Peyer's patch (tissue), 4 donors: ENCODE results near the gene SFTPA2. TPM values are rescaled to one million over a fixed set of nuclear protein-coding genes. Genes with fewer than 3 reads are reported as not detected.
"Not testable (repeated sequence)": the region's sequence is repeated elsewhere in the genome, so short reads cannot be mapped to it uniquely, and the experiment has no call there.

Source experiments
- DNase-seq, 3 donors: peaks; one replicate each; pipeline ENCODE4 v3.0.0-alpha.2; 2017 to 2019
- H3K27ac ChIP-seq, 4 donors: fragments of 200-600 bp; sonication (generic); one replicate each; pipeline ENCODE4 v1.5.1; 2016 to 2019
- H3K27me3 ChIP-seq, 2 donors: fragments of 200-600 bp; sonication (generic); one replicate each; pipeline ENCODE4 v1.5.1; 2019
- H3K36me3 ChIP-seq, 3 donors: fragments of 200-600 bp; sonication (generic); one replicate each; pipeline ENCODE4 v1.5.1; 2016 to 2019
- H3K4me1 ChIP-seq, 4 donors: fragments of 200-600 bp; sonication (generic); one replicate each; pipeline ENCODE4 v1.5.1; 2016 to 2019
- H3K4me3 ChIP-seq, 4 donors: fragments of 200-600 bp; sonication (generic); 1 replicate in 3 of 4; 2 replicates in 1 of 4; pipeline ENCODE4 v1.5.1; 2016 to 2019; ENCODE audit warnings: mild to moderate bottlenecking in 1 of 4
- H3K9me3 ChIP-seq, 4 donors: fragments of 200-600 bp; sonication (generic); one replicate each; pipeline ENCODE4 v1.5.1; 2016 to 2019; ENCODE audit warnings: mild to moderate bottlenecking in 1 of 4
- CTCF ChIP-seq, 6 experiments: fragments of 450-650 bp in 4 of 6; fragments of 200-600 bp in 2 of 6; sonication (generic) in 1 of 6; IDR thresholded peaks; one replicate each; pipeline ENCODE4 v1.5.1; 2017 to 2019; ENCODE audit warnings: antibody characterized with exemption in 6 of 6, mild to moderate bottlenecking in 3 of 6, moderate library complexity in 1 of 6
- POLR2A ChIP-seq, 2 donors: fragments of 450-650 bp; IDR thresholded peaks; one replicate each; pipeline ENCODE4 v1.5.1; 2017; ENCODE audit warnings: antibody characterized with exemption in 2 of 2, mild to moderate bottlenecking in 2 of 2, moderate library complexity in 2 of 2
- total RNA-seq, 4 donors: library from RNA; depleted of rRNA; stranded (reverse); fragments of >200 nt; gene quantifications; one replicate each; pipeline ENCODE4 v1.1.0, GENCODE V29; 2016

SFTPA2 gene
- total RNA-seq, 4 donors from 2014 or later, result not detected

GRCh38 chr10:79601939-79602338, 41.7 kb upstream of the SFTPA2 start:
- H3K9me3 ChIP-seq, result peaks cover 0 to 3% (median 0%) of the 10 kb centered on the region in 4 donors
- no peaks in the 10 kb centered on the region for H3K27me3 ChIP-seq
- H3K4me1 ChIP-seq, result no peaks in the 10 kb centered on the region
- DNase-seq, result no peak
- H3K27ac ChIP-seq, result no peak overlapping the region
- H3K36me3 ChIP-seq, result no peaks in the 10 kb centered on the region
- H3K4me3 ChIP-seq, result no peak overlapping the region
- TF ChIP-seq POLR2A (IDR thresholded peaks at IDR 0.05) (no peak), CTCF (IDR thresholded peaks at IDR 0.05) (no peak)

- not testable (repeated sequence) for H3K27ac ChIP-seq, H3K9me3 ChIP-seq, H3K4me1 ChIP-seq, H3K36me3 ChIP-seq, DNase-seq, H3K27me3 ChIP-seq, H3K4me3 ChIP-seq
Measured at GRCh38 chr10:79599644-79600043, 39.4 kb upstream of the SFTPA2 start.

GRCh38 chr10:79595510-79595909, 35.3 kb upstream of the SFTPA2 start:
- TF ChIP-seq CTCF (IDR thresholded peaks at IDR 0.05) (no peak), POLR2A (IDR thresholded peaks at IDR 0.05) (no peak)
- Histone ChIP-seq H3K4me3 (no peak overlapping the region), H3K27me3 (no peaks in the 10 kb centered on the region), H3K36me3 (no peaks in the 10 kb centered on the region), H3K27ac (no peak overlapping the region), H3K9me3 (peaks cover 0 to 3% (median 0%) of the 10 kb centered on the region in 4 donors), H3K4me1 (no peaks in the 10 kb centered on the region)
- no peak for DNase-seq

GRCh38 chr10:79594565-79594964, 34.4 kb upstream of the SFTPA2 start:
- H3K27me3 ChIP-seq, H3K4me3 ChIP-seq, H3K4me1 ChIP-seq, H3K36me3 ChIP-seq, H3K27ac ChIP-seq, H3K9me3 ChIP-seq, DNase-seq: not testable (repeated sequence)

GRCh38 chr10:79593377-79593776, 33.2 kb upstream of the SFTPA2 start:
- Histone ChIP-seq H3K4me1 (no peaks in the 10 kb centered on the region), H3K27ac (no peak overlapping the region), H3K36me3 (no peaks in the 10 kb centered on the region), H3K27me3 (no peaks in the 10 kb centered on the region), H3K4me3 (no peak overlapping the region), H3K9me3 (peaks cover 0 to 3% (median 0%) of the 10 kb centered on the region in 4 donors)
- no peak for TF ChIP-seq POLR2A (IDR thresholded peaks at IDR 0.05)
- TF ChIP-seq CTCF (IDR thresholded peaks at IDR 0.05), result no peak
- DNase-seq, result no peak

GRCh38 chr10:79588800-79589199, 28.6 kb upstream of the SFTPA2 start:
- H3K4me3 ChIP-seq, result no peak overlapping the region
- TF ChIP-seq POLR2A (IDR thresholded peaks at IDR 0.05), result no peak
- TF ChIP-seq CTCF (IDR thresholded peaks at IDR 0.05), result no peak
- H3K4me1 ChIP-seq, result no peaks in the 10 kb centered on the region
- no peak for DNase-seq
- H3K27ac ChIP-seq, result no peak overlapping the region
- H3K27me3 ChIP-seq, result no peaks in the 10 kb centered on the region
- no peaks in the 10 kb centered on the region for H3K9me3 ChIP-seq
- no peaks in the 10 kb centered on the region for H3K36me3 ChIP-seq

GRCh38 chr10:79586933-79587332, 26.7 kb upstream of the SFTPA2 start:
- no peaks in the 10 kb centered on the region for H3K27me3 ChIP-seq
- TF ChIP-seq POLR2A (IDR thresholded peaks at IDR 0.05) (no peak), CTCF (IDR thresholded peaks at IDR 0.05) (no peak)
- no peak overlapping the region for H3K4me3 ChIP-seq
- DNase-seq, result no peak
- no peaks in the 10 kb centered on the region for H3K36me3 ChIP-seq
- no peaks in the 10 kb centered on the region for H3K4me1 ChIP-seq
- no peaks in the 10 kb centered on the region for H3K9me3 ChIP-seq
- H3K27ac ChIP-seq, result no peak overlapping the region
